ENCODE results near the gene ZC3H18. TPM values are rescaled to one million over a fixed set of nuclear protein-coding genes. Genes with fewer than 3 reads are reported as not detected.

The ZC3H18 gene
- total and polyA plus RNA-seq, 2 experiments from 2014 or later: 16.8 to 37.1 TPM

DNA sequence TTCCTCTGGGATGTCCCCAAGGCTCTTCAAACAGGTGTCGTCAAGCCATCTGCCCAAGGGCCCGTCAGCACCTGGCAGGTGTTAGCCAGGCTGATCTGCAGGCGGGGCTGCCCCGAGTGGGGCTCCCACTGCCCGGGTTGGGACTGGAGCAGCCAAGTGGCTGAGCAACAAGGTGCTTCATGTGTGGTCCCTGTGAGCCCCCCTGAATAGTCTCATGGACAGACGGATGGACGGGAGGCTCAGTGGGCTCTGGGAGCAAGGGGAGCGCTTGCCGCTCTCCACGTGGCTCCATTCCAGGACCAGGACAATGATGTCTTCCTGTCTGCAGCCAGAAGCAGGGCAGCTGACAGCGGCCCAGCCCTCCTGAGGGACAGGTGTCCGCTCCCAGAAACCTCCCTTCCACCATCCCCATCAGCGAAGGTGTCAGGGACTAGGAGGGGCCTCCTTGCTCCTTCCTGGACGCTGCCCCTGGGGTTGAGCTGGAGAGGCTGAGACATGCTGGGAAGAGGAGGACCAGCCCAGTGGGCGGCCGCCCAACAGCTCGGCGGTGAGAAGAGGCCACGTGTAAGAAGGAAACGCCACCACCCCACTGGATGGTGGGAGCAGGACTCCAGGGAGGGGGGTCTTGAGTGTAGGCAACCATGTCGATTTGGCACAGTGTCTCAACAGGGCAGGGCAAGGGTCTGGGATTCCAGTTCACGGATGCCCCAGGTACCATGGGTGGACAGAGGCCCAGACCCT is 106.5 kb downstream of the ZC3H18 start:
- no peaks in the 10 kb centered on the region for H3K9me3 ChIP-seq (ENCODE audit: low read depth)
- WGBS (ENCODE audit: low lambda C conversion rate, missing lambda C conversion rate): 93% methylated on average over 22 of the region's 22 CpGs

DNA sequence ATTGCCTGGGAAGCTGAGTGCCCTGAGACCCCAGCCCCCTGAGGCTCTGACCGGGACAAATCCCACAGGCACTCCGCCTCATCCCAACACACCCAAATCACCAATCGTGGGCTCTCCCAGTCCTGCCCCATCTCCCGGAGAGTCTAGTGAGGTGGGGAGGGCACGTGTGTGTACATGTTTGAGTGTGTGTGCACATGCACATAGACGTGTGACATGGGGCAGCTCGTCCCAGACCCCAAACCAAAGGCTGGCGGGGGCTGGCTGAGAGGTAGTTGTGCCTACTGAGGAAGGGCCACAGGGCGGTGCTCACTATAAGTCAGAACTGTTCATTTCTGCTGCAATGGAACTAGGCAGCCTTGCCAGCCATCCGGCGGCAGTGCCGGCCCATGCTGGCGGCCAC is 107.5 kb downstream of the ZC3H18 start:
- no peaks in the 10 kb centered on the region for H3K79me2 ChIP-seq
- no peaks in the 10 kb centered on the region for H3K27me3 ChIP-seq
- TF ChIP-seq, protein P1, sequence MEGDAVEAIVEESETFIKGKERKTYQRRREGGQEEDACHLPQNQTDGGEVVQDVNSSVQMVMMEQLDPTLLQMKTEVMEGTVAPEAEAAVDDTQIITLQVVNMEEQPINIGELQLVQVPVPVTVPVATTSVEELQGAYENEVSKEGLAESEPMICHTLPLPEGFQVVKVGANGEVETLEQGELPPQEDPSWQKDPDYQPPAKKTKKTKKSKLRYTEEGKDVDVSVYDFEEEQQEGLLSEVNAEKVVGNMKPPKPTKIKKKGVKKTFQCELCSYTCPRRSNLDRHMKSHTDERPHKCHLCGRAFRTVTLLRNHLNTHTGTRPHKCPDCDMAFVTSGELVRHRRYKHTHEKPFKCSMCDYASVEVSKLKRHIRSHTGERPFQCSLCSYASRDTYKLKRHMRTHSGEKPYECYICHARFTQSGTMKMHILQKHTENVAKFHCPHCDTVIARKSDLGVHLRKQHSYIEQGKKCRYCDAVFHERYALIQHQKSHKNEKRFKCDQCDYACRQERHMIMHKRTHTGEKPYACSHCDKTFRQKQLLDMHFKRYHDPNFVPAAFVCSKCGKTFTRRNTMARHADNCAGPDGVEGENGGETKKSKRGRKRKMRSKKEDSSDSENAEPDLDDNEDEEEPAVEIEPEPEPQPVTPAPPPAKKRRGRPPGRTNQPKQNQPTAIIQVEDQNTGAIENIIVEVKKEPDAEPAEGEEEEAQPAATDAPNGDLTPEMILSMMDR (IDR thresholded peaks at IDR 0.05; ENCODE audit: poor library complexity): no peak
- TF ChIP-seq EZH2phosphoT487 (IDR thresholded peaks at IDR 0.05; ENCODE audit: low read depth, severe bottlenecking, unreplicated experiment) (no peak), EZH2 (IDR thresholded peaks at IDR 0.05; ENCODE audit: borderline replicate concordance) (no peak)
- H3K36me3 ChIP-seq (replicated peaks; ENCODE audit: insufficient read depth, low read depth): no peaks in the 10 kb centered on the region
- no peak overlapping the region for H2AFZ ChIP-seq
- H3K9me3 ChIP-seq (ENCODE audit: low read depth): no peaks in the 10 kb centered on the region
- H4K20me1 ChIP-seq (ENCODE audit: insufficient read depth, poor library complexity, severe bottlenecking): no peaks in the 10 kb centered on the region
- H3K4me2 ChIP-seq: no peak overlapping the region
- H3K4me3 ChIP-seq: no peak overlapping the region
- H3K9me2 ChIP-seq (replicated peaks; ENCODE audit: insufficient read depth): no peaks in the 10 kb centered on the region
- H3K27ac ChIP-seq: no peak overlapping the region
- WGBS (ENCODE audit: low lambda C conversion rate, missing lambda C conversion rate): 88% methylated on average over 13 of the region's 13 CpGs
- H3K4me1 ChIP-seq (ENCODE audit: insufficient read depth): no peaks in the 10 kb centered on the region
- DNase-seq (ENCODE audit: low spot score): no peak

More for the DNA sequence above, 106.5 kb downstream of the ZC3H18 start:
- H2AFZ ChIP-seq: no peak overlapping the region
- DNase-seq (ENCODE audit: low spot score): no peak
- H3K4me1 ChIP-seq (ENCODE audit: insufficient read depth): no peaks in the 10 kb centered on the region
- no peaks in the 10 kb centered on the region for H3K36me3 ChIP-seq (replicated peaks; ENCODE audit: insufficient read depth, low read depth)
- H3K4me2 ChIP-seq: no peak overlapping the region
- no peak overlapping the region for H3K27ac ChIP-seq
- TF ChIP-seq EZH2 (IDR thresholded peaks at IDR 0.05; ENCODE audit: borderline replicate concordance) (no peak), EZH2phosphoT487 (IDR thresholded peaks at IDR 0.05; ENCODE audit: low read depth, severe bottlenecking, unreplicated experiment) (no peak)
- TF ChIP-seq, protein P1 (IDR thresholded peaks at IDR 0.05; ENCODE audit: poor library complexity): no peak
- H4K20me1 ChIP-seq (ENCODE audit: insufficient read depth, poor library complexity, severe bottlenecking): no peaks in the 10 kb centered on the region
- H3K79me2 ChIP-seq: no peaks in the 10 kb centered on the region
- no peaks in the 10 kb centered on the region for H3K27me3 ChIP-seq
- no peaks in the 10 kb centered on the region for H3K9me2 ChIP-seq (replicated peaks; ENCODE audit: insufficient read depth)
- no peak overlapping the region for H3K4me3 ChIP-seq

DNA sequence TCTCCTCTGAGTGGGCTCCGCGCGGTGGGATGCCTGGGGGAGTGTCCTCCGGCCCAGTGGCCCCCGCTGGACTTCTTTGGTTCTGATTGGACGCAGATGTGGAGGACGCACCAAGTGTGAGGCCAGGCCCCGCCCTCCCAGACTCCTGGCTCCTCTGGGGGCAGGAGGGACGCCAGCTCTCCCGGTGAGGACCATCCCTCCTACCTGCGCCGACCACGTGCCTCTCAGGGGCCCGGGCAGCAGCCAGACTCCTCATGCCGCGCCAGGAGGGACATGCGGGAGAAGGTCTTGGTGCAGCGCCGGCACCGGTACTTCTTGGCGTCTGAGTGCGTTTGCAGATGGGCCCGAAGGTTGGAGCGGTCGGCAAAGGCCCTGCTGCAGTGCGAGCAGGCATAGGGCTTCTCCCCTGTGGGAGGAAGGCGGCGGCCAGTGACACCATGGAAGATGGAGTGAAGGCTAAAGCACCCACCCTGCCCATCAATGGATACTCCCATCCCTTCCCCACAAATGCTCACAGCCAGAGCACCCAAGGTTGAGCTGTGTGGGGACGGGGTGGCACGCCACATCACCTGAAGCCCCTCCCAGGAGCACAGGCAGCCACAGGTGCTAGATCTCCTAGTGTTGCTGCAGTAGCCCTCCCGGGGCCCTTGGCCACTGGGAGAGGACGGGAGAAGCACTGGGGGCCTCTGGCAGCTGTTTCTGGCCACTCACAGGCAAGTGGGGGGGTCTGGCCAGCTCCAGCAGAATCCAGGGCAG is 108.2 kb downstream of the ZC3H18 start:
- no peaks in the 10 kb centered on the region for H3K79me2 ChIP-seq
- 81% methylated on average over 28 of the region's 32 CpGs for WGBS (ENCODE audit: low lambda C conversion rate, missing lambda C conversion rate)
- H3K4me3 ChIP-seq: no peak overlapping the region
- no peak overlapping the region for H3K4me2 ChIP-seq
- no peaks in the 10 kb centered on the region for H4K20me1 ChIP-seq (ENCODE audit: insufficient read depth, poor library complexity, severe bottlenecking)
- H3K36me3 ChIP-seq (replicated peaks; ENCODE audit: insufficient read depth, low read depth): no peaks in the 10 kb centered on the region
- H3K9me3 ChIP-seq (ENCODE audit: low read depth): no peaks in the 10 kb centered on the region
- no peak overlapping the region for H2AFZ ChIP-seq
- H3K4me1 ChIP-seq (ENCODE audit: insufficient read depth): no peaks in the 10 kb centered on the region
- no peaks in the 10 kb centered on the region for H3K9me2 ChIP-seq (replicated peaks; ENCODE audit: insufficient read depth)
- no peak for TF ChIP-seq EZH2phosphoT487 (IDR thresholded peaks at IDR 0.05; ENCODE audit: low read depth, severe bottlenecking, unreplicated experiment)
- TF ChIP-seq EZH2 (IDR thresholded peaks at IDR 0.05; ENCODE audit: borderline replicate concordance): no peak
- TF ChIP-seq, protein P1 (IDR thresholded peaks at IDR 0.05; ENCODE audit: poor library complexity): no peak
- no peak for DNase-seq (ENCODE audit: low spot score)
- H3K27me3 ChIP-seq: no peaks in the 10 kb centered on the region
- no peak overlapping the region for H3K27ac ChIP-seq
